AG04450 (cell line): ENCODE data around the gene LRRC32. TPM values are rescaled to one million over a fixed set of nuclear protein-coding genes. Genes with fewer than 3 reads are reported as not detected.

Experiments
- CTCF ChIA-PET: fragments of 300-600, 350-600 bp; formaldehyde crosslinking; extraction: SDS; loops from one replicate; lab custom pipeline; 2022; ENCODE audit warnings: antibody characterized with exemption, inconsistent platforms; lab: Charles Lee
- POLR2A ChIA-PET: fragments of 350-600 bp; formaldehyde crosslinking; extraction: SDS; loops from one replicate; lab custom pipeline; 2021; ENCODE audit warnings: antibody characterized with exemption, inconsistent platforms; lab: Yijun Ruan, JAX
- DNase-seq: peaks from one replicate; pipeline ENCODE4 v3.0.0-alpha.2; 2011; ENCODE audit warnings: low read depth, low spot score
- H3K27ac ChIP-seq: one replicate; pipeline ENCODE4 v1.5.1; 2012; ENCODE audit warnings: low read depth, low read length, control low read depth
- H3K27me3 ChIP-seq: one replicate; pipeline ENCODE4 v1.6.0; 2012; ENCODE audit warnings: low read length; ENCODE audit not compliant: control insufficient read depth, insufficient read depth
- H3K4me3 ChIP-seq: 2 replicates; pipeline ENCODE4 v1.5.1; 2011; ENCODE audit warnings: mild to moderate bottlenecking, low read depth, low read length, control low read depth
- H3K9me3 ChIP-seq: 2 replicates; pipeline ENCODE4 v1.5.1; 2012; ENCODE audit warnings: low read length; ENCODE audit not compliant: control insufficient read depth, insufficient read depth
- polyA plus RNA-seq: library from polyadenylated mRNA; depleted of rRNA; stranded (reverse); fragments of >200 nt; gene quantifications from 2 replicates; pipeline ENCODE4 v1.2.3, GENCODE V29; 2011
- TF ChIP-seq, protein P1 (sequence below): IDR thresholded peaks from 2 replicates; pipeline ENCODE4 v1.5.1; 2011; ENCODE audit warnings: low read depth, low read length, control low read depth, inconsistent platforms

LRRC32 gene
- polyA plus RNA-seq, 1 experiment, result 10.9 TPM

DNA sequence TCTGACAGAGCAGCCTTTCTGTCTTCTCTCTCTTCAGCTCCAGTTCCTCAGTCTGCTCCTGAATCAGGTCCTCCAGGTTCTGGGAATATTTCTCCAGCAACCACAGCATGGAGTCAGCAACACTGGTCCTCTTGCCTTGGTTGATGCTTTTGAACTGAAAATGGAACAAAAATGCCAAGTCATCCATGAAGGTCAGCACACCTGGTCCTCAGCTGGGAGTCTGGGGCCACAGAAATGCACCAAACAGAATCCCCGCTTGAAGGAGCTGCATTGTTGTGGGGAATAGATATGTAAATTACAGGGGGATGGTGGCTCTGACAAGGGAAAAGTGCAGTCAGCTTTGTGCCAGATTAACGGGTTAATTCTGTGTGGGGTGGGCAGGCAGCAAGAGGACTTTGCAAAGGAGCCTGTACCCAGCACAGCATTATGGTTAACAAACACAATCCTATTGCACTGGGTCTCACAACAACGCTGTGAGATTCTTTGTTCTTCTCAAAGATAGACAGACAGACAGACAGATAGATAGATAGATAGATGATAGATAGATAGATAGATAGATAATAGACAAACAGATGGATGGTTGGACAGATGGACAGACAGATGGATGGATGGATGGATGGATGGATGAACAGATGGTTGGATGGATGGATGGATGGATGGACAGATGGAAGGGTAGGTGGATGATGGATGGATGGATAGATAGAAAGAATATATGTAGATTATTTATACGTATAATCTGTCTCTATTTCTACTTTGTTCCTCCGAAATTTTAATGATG is 33.8 kb upstream of the LRRC32 start:
- POLR2A ChIA-PET, result interaction anchor here (0.5 kb wide), 1 partner anchor 779 kb away, joined by 3 read pairs; no protein-coding TSS in a partner anchor
- peaks cover 2% of the 10 kb centered on the region for H3K27me3 ChIP-seq
- H3K4me3 ChIP-seq, result no peak overlapping the region
- DNase-seq, result no peak
- TF ChIP-seq, protein P1, sequence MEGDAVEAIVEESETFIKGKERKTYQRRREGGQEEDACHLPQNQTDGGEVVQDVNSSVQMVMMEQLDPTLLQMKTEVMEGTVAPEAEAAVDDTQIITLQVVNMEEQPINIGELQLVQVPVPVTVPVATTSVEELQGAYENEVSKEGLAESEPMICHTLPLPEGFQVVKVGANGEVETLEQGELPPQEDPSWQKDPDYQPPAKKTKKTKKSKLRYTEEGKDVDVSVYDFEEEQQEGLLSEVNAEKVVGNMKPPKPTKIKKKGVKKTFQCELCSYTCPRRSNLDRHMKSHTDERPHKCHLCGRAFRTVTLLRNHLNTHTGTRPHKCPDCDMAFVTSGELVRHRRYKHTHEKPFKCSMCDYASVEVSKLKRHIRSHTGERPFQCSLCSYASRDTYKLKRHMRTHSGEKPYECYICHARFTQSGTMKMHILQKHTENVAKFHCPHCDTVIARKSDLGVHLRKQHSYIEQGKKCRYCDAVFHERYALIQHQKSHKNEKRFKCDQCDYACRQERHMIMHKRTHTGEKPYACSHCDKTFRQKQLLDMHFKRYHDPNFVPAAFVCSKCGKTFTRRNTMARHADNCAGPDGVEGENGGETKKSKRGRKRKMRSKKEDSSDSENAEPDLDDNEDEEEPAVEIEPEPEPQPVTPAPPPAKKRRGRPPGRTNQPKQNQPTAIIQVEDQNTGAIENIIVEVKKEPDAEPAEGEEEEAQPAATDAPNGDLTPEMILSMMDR, result no peak
- H3K9me3 ChIP-seq, result peaks cover 3% of the 10 kb centered on the region
- no peak overlapping the region for H3K27ac ChIP-seq
- CTCF ChIA-PET, result interaction anchor here (0.6 to 1.1 kb wide), 2 partner anchors 106 to 192 kb away, joined by 3 to 4 read pairs; no protein-coding TSS in a partner anchor

DNA sequence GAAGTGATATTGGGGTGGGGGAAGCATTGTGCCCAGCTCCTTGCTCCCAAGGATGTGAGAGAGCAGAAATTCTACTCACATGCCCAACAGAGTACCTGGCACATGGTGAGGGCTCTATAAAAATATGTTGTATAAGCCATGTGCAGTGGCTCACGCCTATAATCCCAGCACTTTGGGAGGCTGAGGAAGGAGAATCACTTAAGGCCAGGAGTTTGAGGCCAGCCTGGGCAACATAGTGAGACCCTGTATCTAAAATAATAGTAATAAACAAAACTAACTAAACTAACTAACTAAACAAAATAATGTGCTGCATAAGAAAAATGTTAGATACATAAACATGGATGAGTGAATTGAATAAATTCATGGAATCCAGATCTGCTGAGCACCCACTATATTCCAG is 33.2 kb upstream of the LRRC32 start:
- TF ChIP-seq, protein P1, result no peak
- DNase-seq, result no peak
- Histone ChIP-seq H3K27me3 (no peaks in the 10 kb centered on the region), H3K27ac (no peak overlapping the region), H3K9me3 (peaks cover 3% of the 10 kb centered on the region), H3K4me3 (no peak overlapping the region)
- POLR2A ChIA-PET, result interaction anchor here (0.5 kb wide), 1 partner anchor 778 kb away, joined by 3 read pairs; no protein-coding TSS in a partner anchor
- CTCF ChIA-PET, result interaction anchor here (1.0 to 1.1 kb wide), 2 partner anchors 30 to 105 kb away, joined by 3 read pairs; no protein-coding TSS in a partner anchor

DNA sequence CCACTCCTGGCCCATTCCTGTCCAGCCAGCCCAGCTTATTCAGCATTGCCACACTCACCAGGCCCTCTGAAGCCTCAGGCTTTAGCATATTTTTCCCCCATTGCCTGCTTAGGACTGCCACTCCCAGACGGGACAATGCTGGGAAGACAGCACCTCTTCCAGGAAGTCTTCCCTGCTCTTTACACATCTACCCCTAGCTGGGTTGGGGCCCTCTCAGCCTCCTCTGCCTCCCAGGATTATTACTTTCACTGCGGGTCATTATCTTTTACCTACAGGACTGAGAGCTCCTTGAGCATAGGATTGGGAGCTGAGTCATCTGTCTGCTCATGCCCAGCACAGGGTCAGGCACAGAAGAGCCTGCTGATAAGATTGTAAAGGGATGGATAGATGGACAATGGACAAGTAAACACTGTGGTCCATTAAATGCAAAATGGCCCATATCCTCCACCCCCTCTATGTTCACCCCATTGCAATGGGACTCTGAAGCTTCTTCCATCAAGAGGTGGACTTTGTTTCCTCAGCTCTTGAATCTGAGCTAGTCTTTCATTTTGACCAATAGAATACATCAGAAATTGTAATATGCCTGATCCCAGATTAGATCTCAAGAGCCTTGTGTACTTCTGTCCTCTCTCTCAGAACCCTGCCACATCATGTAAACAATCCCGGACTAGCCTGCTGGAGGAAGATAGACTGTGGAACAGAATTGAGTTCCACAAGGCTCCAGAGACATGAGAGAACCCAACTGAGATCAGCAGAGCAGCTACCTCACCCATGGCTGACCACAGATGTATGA is 32.0 kb upstream of the LRRC32 start:
- Histone ChIP-seq H3K27ac (no peak overlapping the region), H3K9me3 (peaks cover 3% of the 10 kb centered on the region; the same call in 1 of the 2 replicates), H3K27me3 (no peaks in the 10 kb centered on the region), H3K4me3 (no peak overlapping the region)
- TF ChIP-seq, protein P1, result no peak
- ChIA-PET CTCF (interaction anchor here (1.0 kb wide), 1 partner anchor 32 kb away, joined by 3 read pairs; no protein-coding TSS in a partner anchor), POLR2A (no interaction called here)
- no peak for DNase-seq

GRCh38 chr11:76701294-76702040 is 30.9 kb upstream of the LRRC32 start:
- TF ChIP-seq, protein P1, result no peak
- ChIA-PET CTCF (no interaction called here), POLR2A (interaction anchor here (0.5 to 1.1 kb wide), 2 partner anchors 20 to 80 kb away, joined by 3 to 4 read pairs; no protein-coding TSS in a partner anchor)
- DNase-seq, result no peak
- Histone ChIP-seq H3K4me3 (no peak overlapping the region), H3K27ac (peak overlapping the region; percentile 25), H3K9me3 (peaks cover 3% of the 10 kb centered on the region), H3K27me3 (no peaks in the 10 kb centered on the region)
